Heart left ventricle (tissue), 16 donors: ENCODE results near the gene TANGO6. TPM values are rescaled to one million over a fixed set of nuclear protein-coding genes. Genes with fewer than 3 reads are reported as not detected.

ENCODE experiments used
- ATAC-seq, 4 donors: fragments of 200-7000 bp; cut with Tn5 transposase; one replicate each; pipeline ENCODE4 v1.9.1; 2020 to 2022; ENCODE audit warnings: moderate library complexity in 4 of 4, mild to moderate bottlenecking in 3 of 4, moderate number of reproducible peaks in 1 of 4
- DNase-seq, 5 donors: peaks; one replicate each; pipeline ENCODE4 v3.0.0-alpha.2; 2020
- H3K27ac ChIP-seq, 12 donors: fragments of 200-600 bp; sonication (generic) in 4 of 12; one replicate each; pipeline versions ENCODE4 v1.5.0 to v1.8.0; 2016 to 2022; ENCODE audit warnings: mild to moderate bottlenecking in 2 of 12
- H3K27me3 ChIP-seq, 9 donors: fragments of 200-600 bp; sonication (generic) in 2 of 9; one replicate each; pipeline versions ENCODE4 v1.5.1 to v1.8.0; 2016 to 2022; ENCODE audit warnings: mild to moderate bottlenecking in 3 of 9
- H3K36me3 ChIP-seq, 9 donors: fragments of 200-600 bp; sonication (generic) in 2 of 9; one replicate each; pipeline versions ENCODE4 v1.5.0 to v1.8.0; 2018 to 2022; ENCODE audit warnings: mild to moderate bottlenecking in 2 of 9
- H3K4me1 ChIP-seq, 12 donors: fragments of 200-600 bp; sonication (generic) in 4 of 12; one replicate each; pipeline versions ENCODE4 v1.5.0 to v1.8.0; 2016 to 2022; ENCODE audit warnings: mild to moderate bottlenecking in 3 of 12
- H3K4me3 ChIP-seq, 12 donors: fragments of 200-600 bp; sonication (generic) in 4 of 12; one replicate each; pipeline versions ENCODE4 v1.5.0 to v1.8.0; 2017 to 2022; ENCODE audit warnings: mild to moderate bottlenecking in 9 of 12, moderate library complexity in 4 of 12
- H3K9me3 ChIP-seq, 12 donors: fragments of 200-600 bp; sonication (generic) in 4 of 12; one replicate each; pipeline versions ENCODE4 v1.5.0 to v1.8.0; 2016 to 2022; ENCODE audit warnings: mild to moderate bottlenecking in 1 of 12
- POLR2A ChIP-seq, 2 donors: fragments of 450-650 bp; IDR thresholded peaks; one replicate each; pipeline ENCODE4 v1.6.1; 2017; ENCODE audit warnings: antibody characterized with exemption in 2 of 2, mild to moderate bottlenecking in 2 of 2, moderate library complexity in 2 of 2
- WGBS, 4 donors: extraction: QIAGEN DNeasy Blood & Tissue Kit in 2 of 4; methylation state at CpG; one replicate each; pipeline versions ENCODE4 v1.1.5 to v1.1.7; 2013 to 2018; 5-methylcytosine and 5-hydroxymethylcytosine counted together
- intact Hi-C, 10 donors: fragments of 100-400 bp; cut with DNase I; formaldehyde crosslinking; loops; one replicate each; pipeline versions ENCODE4 v1.11.1 to v1.14.2; 2022
- polyA plus RNA-seq, 2 donors: library from polyadenylated mRNA; stranded (reverse); fragments of 200-250 nt; gene quantifications; one replicate each; pipeline ENCODE4 v1.2.3, GENCODE V29; 2013
- total RNA-seq, 9 donors: library from RNA; depleted of rRNA in 2 of 9; stranded (reverse); fragments of >200 nt in 2 of 9; fragmentation: NEBNext Ultra II Directional in 3 of 9; extraction: Animal tissue kit (Norgen Biotek cat#: 25700) in 3 of 9; gene quantifications; one replicate each; pipeline versions ENCODE4 v1.1.0 to v1.2.4, GENCODE V29; 2016 to 2023
- TF ChIP-seq, protein P1 (sequence below), 12 donors: fragments of 200-600 bp; sonication (generic) in 4 of 12; IDR thresholded peaks; one replicate each; pipeline versions ENCODE4 v1.5.0 to v1.8.0; 2018 to 2022; ENCODE audit warnings: antibody characterized with exemption in 12 of 12, mild to moderate bottlenecking in 5 of 12
- donor health status: ischemic (EF 13 %, LVEDD 7.1; RV severe dilation, severe dysfunction).
- donor health status: healthy with polysubstance abuse.
- donor health status: DM: no; HTN: yes; CAD: no.
- donor health status: DM: no; HTN: no; CAD: no.
- donor health status: ischemic (EF 25% LVEDD 6.9; RV normal size, moderate dysfunction).
- donor health status: ischemic (EF 25% LVEDD 5.7; RV mildly dilated, moderate dysfunction).
- donor health status: healthy.
- donor health status: DM: yes; HTN: yes; CAD: no.
- donor health status: ischemic (EF 35%, LVEDD 5.7; RV mildly dilated, moderate dysfunction).
- donor health status: nonischemic (EF 11% LVEDD 7.7; RV severe dilation, severe dysfunction).
- donor health status: DM: yes; HTN: yes; CAD: no.
- donor health status: PGD.
- donor health status: ischemic (EF 29% LVEDD 5.4; RV normal size, mild dysfunction).
- donor health status: nonischemic (EF 23%, LVEDD 6.1; RV moderate dilation, normal function).

Gene TANGO6
- total and polyA plus RNA-seq, 11 donors = 1.8 to 14.1 (median 8.8) TPM

DNA sequence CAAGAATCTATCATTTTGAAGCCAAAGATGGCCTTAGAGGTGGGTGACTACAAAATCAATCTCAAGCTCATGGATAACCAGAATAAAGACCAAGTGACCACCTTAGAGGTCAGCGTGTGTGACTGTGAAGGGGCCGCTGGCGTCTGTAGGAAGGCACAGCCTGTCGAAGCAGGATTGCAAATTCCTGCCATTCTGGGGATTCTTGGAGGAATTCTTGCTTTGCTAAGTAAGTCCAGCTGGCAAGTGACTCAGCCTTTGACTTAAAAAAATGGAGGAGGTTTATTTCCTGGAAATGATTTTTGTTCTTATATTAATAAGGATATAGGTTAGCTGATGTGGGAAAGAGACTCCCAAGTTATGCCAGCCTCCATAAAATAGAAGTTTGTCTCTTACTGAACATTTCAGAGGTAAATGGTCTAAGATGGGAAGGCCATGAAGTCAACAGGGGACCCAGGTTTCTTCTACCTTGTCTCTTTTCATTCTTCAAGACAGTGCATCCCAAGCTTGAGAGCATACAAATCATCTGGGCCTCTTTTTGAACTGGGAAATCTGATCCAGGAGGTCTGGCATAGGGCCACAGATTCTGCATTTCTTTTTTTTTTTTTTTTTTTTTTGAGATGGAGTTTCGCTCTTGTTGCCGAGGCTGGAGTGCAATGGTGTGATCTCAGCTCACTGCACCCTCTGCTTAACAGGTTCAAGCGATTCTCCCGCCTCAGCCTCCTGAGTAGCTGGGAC lies 19.8 kb upstream of the TANGO6 start:
- H3K27ac ChIP-seq = no peak overlapping the region
- TF ChIP-seq POLR2A (IDR thresholded peaks at IDR 0.05) = no peak
- TF ChIP-seq, protein P1, sequence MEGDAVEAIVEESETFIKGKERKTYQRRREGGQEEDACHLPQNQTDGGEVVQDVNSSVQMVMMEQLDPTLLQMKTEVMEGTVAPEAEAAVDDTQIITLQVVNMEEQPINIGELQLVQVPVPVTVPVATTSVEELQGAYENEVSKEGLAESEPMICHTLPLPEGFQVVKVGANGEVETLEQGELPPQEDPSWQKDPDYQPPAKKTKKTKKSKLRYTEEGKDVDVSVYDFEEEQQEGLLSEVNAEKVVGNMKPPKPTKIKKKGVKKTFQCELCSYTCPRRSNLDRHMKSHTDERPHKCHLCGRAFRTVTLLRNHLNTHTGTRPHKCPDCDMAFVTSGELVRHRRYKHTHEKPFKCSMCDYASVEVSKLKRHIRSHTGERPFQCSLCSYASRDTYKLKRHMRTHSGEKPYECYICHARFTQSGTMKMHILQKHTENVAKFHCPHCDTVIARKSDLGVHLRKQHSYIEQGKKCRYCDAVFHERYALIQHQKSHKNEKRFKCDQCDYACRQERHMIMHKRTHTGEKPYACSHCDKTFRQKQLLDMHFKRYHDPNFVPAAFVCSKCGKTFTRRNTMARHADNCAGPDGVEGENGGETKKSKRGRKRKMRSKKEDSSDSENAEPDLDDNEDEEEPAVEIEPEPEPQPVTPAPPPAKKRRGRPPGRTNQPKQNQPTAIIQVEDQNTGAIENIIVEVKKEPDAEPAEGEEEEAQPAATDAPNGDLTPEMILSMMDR (IDR thresholded peaks at IDR 0.05) = no peak
- WGBS, 4 donors = 66 to 73% (median 68%) methylated on average over 8 of the region's 8 CpGs
- no peaks in the 10 kb centered on the region for H3K4me1 ChIP-seq
- no peak overlapping the region for H3K4me3 ChIP-seq
- intact Hi-C loops = no loop called here
- ATAC-seq (no peak), DNase-seq (no peak)
- no peaks in the 10 kb centered on the region for H3K27me3 ChIP-seq
- H3K9me3 ChIP-seq = peaks cover 0 to 6% (median 0%) of the 10 kb centered on the region in 12 donors
- H3K36me3 ChIP-seq = no peaks in the 10 kb centered on the region

DNA sequence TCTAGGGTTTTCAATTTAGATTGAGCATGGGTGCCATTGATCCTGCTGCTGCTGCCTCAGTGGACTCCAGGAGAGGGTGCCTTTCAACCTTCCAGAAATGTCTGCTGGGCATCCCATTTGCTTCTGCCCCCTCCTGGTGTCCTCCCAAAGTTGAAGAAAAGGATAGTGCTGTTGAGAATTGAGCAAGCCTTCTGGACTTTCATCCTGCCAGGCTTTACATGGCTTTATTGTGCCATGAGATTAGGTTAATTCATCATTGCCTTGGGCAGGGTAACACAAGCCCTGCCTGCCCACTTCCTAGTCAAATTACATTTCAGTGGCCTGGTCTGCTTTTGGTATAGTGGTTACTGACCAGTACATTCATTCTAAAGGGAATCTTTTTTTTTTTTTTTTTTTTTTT lies 17.9 kb upstream of the TANGO6 start:
- no peak for TF ChIP-seq POLR2A (IDR thresholded peaks at IDR 0.05)
- TF ChIP-seq, protein P1 (IDR thresholded peaks at IDR 0.05) = no peak

DNA sequence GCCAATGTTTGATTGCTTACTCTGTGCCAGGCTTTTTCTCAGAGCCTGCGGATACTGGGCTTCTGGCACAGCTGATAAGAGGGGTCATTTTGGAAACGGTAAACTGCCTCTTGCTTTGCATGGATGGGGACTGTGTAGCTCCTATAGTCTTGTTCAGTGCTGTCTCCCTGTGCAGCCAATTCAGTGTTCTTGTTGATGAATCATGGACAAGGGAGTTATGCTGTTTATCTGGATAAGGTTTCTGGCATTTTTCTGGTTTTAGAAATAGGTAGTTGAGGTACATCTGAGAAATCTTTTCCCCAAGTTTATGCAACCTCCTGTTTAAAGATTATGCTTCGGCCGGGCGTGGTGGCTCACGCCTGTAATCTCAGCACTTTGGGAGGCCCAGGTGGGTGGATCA lies 16.7 kb upstream of the TANGO6 start:
- TF ChIP-seq, protein P1 (IDR thresholded peaks at IDR 0.05) = no peak
- TF ChIP-seq POLR2A (IDR thresholded peaks at IDR 0.05) = no peak
- DNase-seq = no peak
- H3K4me3 ChIP-seq = no peak overlapping the region
- ATAC-seq = no peak
- H3K27ac ChIP-seq = no peak overlapping the region
- H3K4me1 ChIP-seq = no peaks in the 10 kb centered on the region
- peaks cover 0 to 4% (median 0%) of the 10 kb centered on the region in 9 donors for H3K27me3 ChIP-seq
- WGBS, 4 donors = 79 to 81% (median 80%) methylated on average over 6 of the region's 6 CpGs
- H3K36me3 ChIP-seq = no peaks in the 10 kb centered on the region
- peaks cover 0 to 6% (median 0%) of the 10 kb centered on the region in 12 donors for H3K9me3 ChIP-seq
- intact Hi-C loops = no loop called here

More for the DNA sequence above, 17.9 kb upstream of the TANGO6 start:
- peaks cover 0 to 6% (median 0%) of the 10 kb centered on the region in 12 donors for H3K9me3 ChIP-seq
- ATAC-seq = no peak
- intact Hi-C loops = no loop called here
- peaks cover 0 to 2% (median 0%) of the 10 kb centered on the region in 9 donors for H3K27me3 ChIP-seq
- H3K4me3 ChIP-seq = no peak overlapping the region
- no peaks in the 10 kb centered on the region for H3K36me3 ChIP-seq
- H3K4me1 ChIP-seq = no peaks in the 10 kb centered on the region
- no peak overlapping the region for H3K27ac ChIP-seq
- no peak for DNase-seq

DNA sequence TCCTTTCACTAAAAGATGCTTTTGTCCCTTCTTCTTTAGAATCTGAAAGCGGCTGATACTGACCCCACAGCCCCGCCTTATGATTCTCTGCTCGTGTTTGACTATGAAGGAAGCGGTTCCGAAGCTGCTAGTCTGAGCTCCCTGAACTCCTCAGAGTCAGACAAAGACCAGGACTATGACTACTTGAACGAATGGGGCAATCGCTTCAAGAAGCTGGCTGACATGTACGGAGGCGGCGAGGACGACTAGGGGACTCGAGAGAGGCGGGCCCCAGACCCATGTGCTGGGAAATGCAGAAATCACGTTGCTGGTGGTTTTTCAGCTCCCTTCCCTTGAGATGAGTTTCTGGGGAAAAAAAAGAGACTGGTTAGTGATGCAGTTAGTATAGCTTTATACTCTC lies 10.1 kb upstream of the TANGO6 start:
- H3K36me3 ChIP-seq = no peaks in the 10 kb centered on the region
- ATAC-seq (no peak), DNase-seq (no peak)
- H3K27me3 ChIP-seq = peaks cover 0 to 4% (median 0%) of the 10 kb centered on the region in 9 donors
- TF ChIP-seq, protein P1 (IDR thresholded peaks at IDR 0.05) = no peak
- TF ChIP-seq POLR2A (IDR thresholded peaks at IDR 0.05) = no peak
- H3K27ac ChIP-seq = no peak overlapping the region
- intact Hi-C loops = no loop called here
- H3K9me3 ChIP-seq = no peaks in the 10 kb centered on the region
- H3K4me1 ChIP-seq = no peaks in the 10 kb centered on the region
- no peak overlapping the region for H3K4me3 ChIP-seq
- 81 to 85% (median 82%) methylated on average over 14 of the region's 14 CpGs for WGBS, 4 donors
